ENCODE measurements around the gene STAT1. TPM values are rescaled to one million over a fixed set of nuclear protein-coding genes. Genes with fewer than 3 reads are reported as not detected.
A peak's percentile ranks its signal among the peaks of the same experiment; 100 is the strongest.

The STAT1 gene
- total and polyA plus RNA-seq, 2 donors (not counting 1 experiment from before 2014, with no cell fraction given) = 128 to 171 TPM

GRCh38 chr2:191015239-191015638 lies 1.3 kb upstream of the STAT1 start:
- Histone ChIP-seq H4K20me1 (ENCODE audit: control insufficient read depth, extremely low read depth, insufficient read depth, low read length) (no peaks in the 10 kb centered on the region), H3K9ac (ENCODE audit: insufficient read depth, low read length) (no peak overlapping the region), H3K4me2 (ENCODE audit: extremely low read depth, insufficient read depth, low read length) (no peak overlapping the region), H3K27ac (ENCODE audit: insufficient read depth, low read length) (no peak overlapping the region), H3K4me3 (replicated peaks in 1 of 4; ENCODE audit: control extremely low read depth in 1 of 4, insufficient read depth in 1 of 4, low read depth in 3 of 4, low read length in 4 of 4) (no peak overlapping the region), H3K79me2 (ENCODE audit: control insufficient read depth, insufficient read depth, low read length) (peaks cover 31% of the 10 kb centered on the region), H3K4me1 (ENCODE audit: control insufficient read depth, extremely low read depth, insufficient read depth, low read length) (peaks cover 5% of the 10 kb centered on the region), H3K27me3 (ENCODE audit: control insufficient read depth, insufficient read depth, low read length) (no peaks in the 10 kb centered on the region), H3K36me3 (ENCODE audit: control insufficient read depth, insufficient read depth, low read length) (no peaks in the 10 kb centered on the region), H3K9me3 (ENCODE audit: control insufficient read depth, insufficient read depth, low read depth, low read length) (no peaks in the 10 kb centered on the region), H2AFZ (ENCODE audit: low read length) (no peak overlapping the region)
- no peak for DNase-seq (ENCODE audit: low read depth in 2 of 2)
- TF ChIP-seq EZH2 (IDR thresholded peaks at IDR 0.05; ENCODE audit: low read length, missing control alignments) = no peak
- TF ChIP-seq, protein P1, sequence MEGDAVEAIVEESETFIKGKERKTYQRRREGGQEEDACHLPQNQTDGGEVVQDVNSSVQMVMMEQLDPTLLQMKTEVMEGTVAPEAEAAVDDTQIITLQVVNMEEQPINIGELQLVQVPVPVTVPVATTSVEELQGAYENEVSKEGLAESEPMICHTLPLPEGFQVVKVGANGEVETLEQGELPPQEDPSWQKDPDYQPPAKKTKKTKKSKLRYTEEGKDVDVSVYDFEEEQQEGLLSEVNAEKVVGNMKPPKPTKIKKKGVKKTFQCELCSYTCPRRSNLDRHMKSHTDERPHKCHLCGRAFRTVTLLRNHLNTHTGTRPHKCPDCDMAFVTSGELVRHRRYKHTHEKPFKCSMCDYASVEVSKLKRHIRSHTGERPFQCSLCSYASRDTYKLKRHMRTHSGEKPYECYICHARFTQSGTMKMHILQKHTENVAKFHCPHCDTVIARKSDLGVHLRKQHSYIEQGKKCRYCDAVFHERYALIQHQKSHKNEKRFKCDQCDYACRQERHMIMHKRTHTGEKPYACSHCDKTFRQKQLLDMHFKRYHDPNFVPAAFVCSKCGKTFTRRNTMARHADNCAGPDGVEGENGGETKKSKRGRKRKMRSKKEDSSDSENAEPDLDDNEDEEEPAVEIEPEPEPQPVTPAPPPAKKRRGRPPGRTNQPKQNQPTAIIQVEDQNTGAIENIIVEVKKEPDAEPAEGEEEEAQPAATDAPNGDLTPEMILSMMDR (conservative IDR thresholded peaks at IDR 0.05 in 1 of 2, IDR thresholded peaks at IDR 0.05 in 1 of 2; ENCODE audit: low read depth in 1 of 2, low read length in 2 of 2) = no peak

GRCh38 chr2:191014653-191015020 lies 666 bp upstream of the STAT1 start:
- Histone ChIP-seq H3K4me1 (ENCODE audit: control insufficient read depth, extremely low read depth, insufficient read depth, low read length) (peaks cover 7% of the 10 kb centered on the region), H3K9ac (ENCODE audit: insufficient read depth, low read length) (peak overlapping the region; percentile 56), H3K79me2 (ENCODE audit: control insufficient read depth, insufficient read depth, low read length) (peaks cover 31% of the 10 kb centered on the region), H3K27ac (ENCODE audit: insufficient read depth, low read length) (peak overlapping the region; percentile 94), H3K4me2 (ENCODE audit: extremely low read depth, insufficient read depth, low read length) (peak overlapping the region; percentile 92), H3K4me3 (replicated peaks in 1 of 4; ENCODE audit: control extremely low read depth in 1 of 4, insufficient read depth in 1 of 4, low read depth in 3 of 4, low read length in 4 of 4) (peak overlapping the region; percentile 53 to 95 (median 82)), H3K27me3 (ENCODE audit: control insufficient read depth, insufficient read depth, low read length) (no peaks in the 10 kb centered on the region), H3K9me3 (ENCODE audit: control insufficient read depth, insufficient read depth, low read depth, low read length) (no peaks in the 10 kb centered on the region), H3K36me3 (ENCODE audit: control insufficient read depth, insufficient read depth, low read length) (no peaks in the 10 kb centered on the region), H2AFZ (ENCODE audit: low read length) (peak overlapping the region; percentile 88), H4K20me1 (ENCODE audit: control insufficient read depth, extremely low read depth, insufficient read depth, low read length) (no peaks in the 10 kb centered on the region)
- DNase-seq (ENCODE audit: low read depth in 2 of 2) = no peak
- TF ChIP-seq, protein P1 (conservative IDR thresholded peaks at IDR 0.05 in 1 of 2, IDR thresholded peaks at IDR 0.05 in 1 of 2; ENCODE audit: low read depth in 1 of 2, low read length in 2 of 2) = no peak
- no peak for TF ChIP-seq EZH2 (IDR thresholded peaks at IDR 0.05; ENCODE audit: low read length, missing control alignments)

- H3K36me3 ChIP-seq (ENCODE audit: control insufficient read depth, insufficient read depth, low read length) = peaks cover 3% of the 10 kb centered on the region
- H3K9ac ChIP-seq (ENCODE audit: insufficient read depth, low read length) = peak overlapping the region; percentile 86
- TF ChIP-seq, protein P1 (conservative IDR thresholded peaks at IDR 0.05 in 1 of 2, IDR thresholded peaks at IDR 0.05 in 1 of 2; ENCODE audit: low read depth in 1 of 2, low read length in 2 of 2) = no peak
- no peak for TF ChIP-seq EZH2 (IDR thresholded peaks at IDR 0.05; ENCODE audit: low read length, missing control alignments)
- H3K27me3 ChIP-seq (ENCODE audit: control insufficient read depth, insufficient read depth, low read length) = no peaks in the 10 kb centered on the region
- H3K4me1 ChIP-seq (ENCODE audit: control insufficient read depth, extremely low read depth, insufficient read depth, low read length) = peaks cover 7% of the 10 kb centered on the region
- H3K27ac ChIP-seq (ENCODE audit: insufficient read depth, low read length) = peak overlapping the region; percentile 94
- H3K79me2 ChIP-seq (ENCODE audit: control insufficient read depth, insufficient read depth, low read length) = peaks cover 33% of the 10 kb centered on the region
- peak overlapping the region; percentile 80 to 97 (median 92) for H3K4me3 ChIP-seq (replicated peaks in 1 of 4; ENCODE audit: control extremely low read depth in 1 of 4, insufficient read depth in 1 of 4, low read depth in 3 of 4, low read length in 4 of 4)
- H2AFZ ChIP-seq (ENCODE audit: low read length) = peak overlapping the region; percentile 36
- H3K9me3 ChIP-seq (ENCODE audit: control insufficient read depth, insufficient read depth, low read depth, low read length) = no peaks in the 10 kb centered on the region
- peak overlapping the region; percentile 93 for H3K4me2 ChIP-seq (ENCODE audit: extremely low read depth, insufficient read depth, low read length)
- no peaks in the 10 kb centered on the region for H4K20me1 ChIP-seq (ENCODE audit: control insufficient read depth, extremely low read depth, insufficient read depth, low read length)
- no peak for DNase-seq (ENCODE audit: low read depth in 2 of 2)
These were observed 364 bp downstream of the STAT1 start for GRCh38 chr2:191013682-191013931.
